Measurements from ENCODE around the gene CFAP61. TPM values are rescaled to one million over a fixed set of nuclear protein-coding genes. Genes with fewer than 3 reads are reported as not detected.

The CFAP61 gene
- total and polyA plus RNA-seq, 9 of the 15 experiments (the other 6 are each of a cell fraction or from before 2014, with no cell fraction given) = 0.11 TPM; not detected in 8

- Histone ChIP-seq H3K4me3 (no peak overlapping the region), H3K9me3 (replicated peaks; ENCODE audit: control insufficient read depth, insufficient read depth, low read depth, low read length) (no peaks in the 10 kb centered on the region), H3K4me2 (ENCODE audit: insufficient read depth, low read length) (no peak overlapping the region), H3K27ac (ENCODE audit: extremely low read depth, low read depth, low read length) (no peak overlapping the region), H3K9ac (ENCODE audit: insufficient read depth in 1 of 2, low read depth in 2 of 2, low read length in 2 of 2) (no peak overlapping the region), H3K36me3 (ENCODE audit: control insufficient read depth, insufficient read depth, low read length) (no peaks in the 10 kb centered on the region), H3K9me1 (ENCODE audit: control insufficient read depth, insufficient read depth, low read length) (no peaks in the 10 kb centered on the region), H2AFZ (ENCODE audit: low read depth, low read length) (no peak overlapping the region), H3K4me1 (replicated peaks in 1 of 2; ENCODE audit: control insufficient read depth in 2 of 2, insufficient read depth in 2 of 2, low read length in 2 of 2) (no peaks in the 10 kb centered on the region; a peak in 1 of 5 replicates), H3K27me3 (ENCODE audit: control insufficient read depth in 2 of 2, insufficient read depth in 2 of 2, low read length in 2 of 2) (peaks cover 0 to 16% of the 10 kb centered on the region in 2 experiments; a peak in 2 of 5 replicates), H3K79me2 (ENCODE audit: control insufficient read depth, insufficient read depth, low read length) (no peaks in the 10 kb centered on the region), H4K20me1 (replicated peaks; ENCODE audit: control insufficient read depth, insufficient read depth, low read length) (no peaks in the 10 kb centered on the region)
- ChIA-PET POLR2A (no interaction called here), CTCF (ENCODE audit: low intra/inter-chr PET ratio) (no interaction called here)
- 3% methylated on average over 3 of the region's 19 CpGs for WGBS (ENCODE audit: insufficient coverage, low coverage, missing lambda C conversion rate)
- TF ChIP-seq RBM17 (IDR thresholded peaks at IDR 0.05; ENCODE audit: borderline replicate concordance, low read depth, low read length) = no peak
- no peak for TF ChIP-seq SPI1 (IDR thresholded peaks at IDR 0.05; ENCODE audit: borderline replicate concordance, low read depth, low read length)
- TF ChIP-seq ZC3H8 (IDR thresholded peaks at IDR 0.05) = no peak
- no peak for TF ChIP-seq SP1 (CRISPR knock-in tag; IDR thresholded peaks at IDR 0.05)
- TF ChIP-seq JUND (IDR thresholded peaks at IDR 0.05; ENCODE audit: borderline replicate concordance, low read depth, low read length) = no peak
- TF ChIP-seq JUND (tag; IDR thresholded peaks at IDR 0.05; ENCODE audit: borderline replicate concordance, low read depth, low read length) = no peak
- TF ChIP-seq ZNF263 (CRISPR knock-in tag; IDR thresholded peaks at IDR 0.05; ENCODE audit: borderline replicate concordance) = no peak
- no peak for TF ChIP-seq LCOR (CRISPR knock-in tag; IDR thresholded peaks at IDR 0.05)
- TF ChIP-seq HDAC6 (IDR thresholded peaks at IDR 0.05; ENCODE audit: low read depth, low read length) = no peak
- ATAC-seq (no peak), FAIRE-seq (no peak), DNase-seq (ENCODE audit: extremely low read depth in 1 of 4, low spot score in 3 of 4) (no peak)
- BruUV-seq (replicated peaks) = no TSS peak
- intact Hi-C loops (cut with micrococcal nuclease) (no loop called here), in situ Hi-C loops (cut with MboI) (no loop called here)
Observed at GRCh38 chr20:20366551-20366875, 314.2 kb downstream of the CFAP61 start.
